ENCODE data around the gene INAFM2. TPM values are rescaled to one million over a fixed set of nuclear protein-coding genes. Genes with fewer than 3 reads are reported as not detected.

The INAFM2 gene
- polyA plus RNA-seq, 1 donor from 2014 or later, result 14.8 TPM

DNA sequence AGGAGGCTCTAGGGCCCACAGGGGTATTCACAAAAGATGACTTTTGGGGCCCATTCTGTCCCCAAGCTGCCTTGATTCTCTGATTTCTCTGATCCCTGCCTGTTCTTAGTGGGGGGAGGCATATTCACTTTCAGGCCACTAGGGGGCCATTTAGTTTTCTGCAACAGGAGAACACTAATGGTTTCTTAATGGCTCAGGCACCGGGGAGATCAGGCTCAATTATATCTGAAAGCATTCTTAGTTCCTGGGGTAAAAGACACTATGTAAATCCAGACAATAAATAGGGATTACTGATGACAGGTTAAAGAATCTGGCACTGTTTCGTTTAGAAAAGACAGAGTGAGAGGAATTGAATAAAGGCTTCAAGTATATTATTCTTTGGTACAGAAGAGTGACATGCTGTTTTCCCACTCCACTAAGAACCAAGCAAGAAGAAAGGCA, 2.5 kb upstream of the INAFM2 start:
- Histone ChIP-seq H4K20me1 (ENCODE audit: insufficient read depth) (no peaks in the 10 kb centered on the region), H3F3A (ENCODE audit: insufficient read depth, low read length, poor library complexity, severe bottlenecking) (no peaks in the 10 kb centered on the region), H3K9me2 (ENCODE audit: insufficient read depth, low read length) (no peaks in the 10 kb centered on the region), H3K9me3 (ENCODE audit: low read length) (no peaks in the 10 kb centered on the region), H3K9ac (ENCODE audit: low read length) (no peak overlapping the region), H3K27me3 (ENCODE audit: insufficient read depth, low read depth, low read length) (no peaks in the 10 kb centered on the region), H3K4me2 (ENCODE audit: low read length) (no peak overlapping the region), H3K36me3 (ENCODE audit: insufficient read depth, low read length) (no peaks in the 10 kb centered on the region), H2AFZ (ENCODE audit: low read depth, low read length) (no peak overlapping the region), H3K79me2 (replicated peaks; ENCODE audit: insufficient read depth, low read length) (peaks cover 6% of the 10 kb centered on the region), H3K27ac (ENCODE audit: low read length) (peak overlapping the region; percentile 68), H3K4me3 (ENCODE audit: low read length) (no peak overlapping the region)
- peak; percentile 57 for TF ChIP-seq POLR2AphosphoS5 (IDR thresholded peaks at IDR 0.05)
- TF ChIP-seq, protein P1, sequence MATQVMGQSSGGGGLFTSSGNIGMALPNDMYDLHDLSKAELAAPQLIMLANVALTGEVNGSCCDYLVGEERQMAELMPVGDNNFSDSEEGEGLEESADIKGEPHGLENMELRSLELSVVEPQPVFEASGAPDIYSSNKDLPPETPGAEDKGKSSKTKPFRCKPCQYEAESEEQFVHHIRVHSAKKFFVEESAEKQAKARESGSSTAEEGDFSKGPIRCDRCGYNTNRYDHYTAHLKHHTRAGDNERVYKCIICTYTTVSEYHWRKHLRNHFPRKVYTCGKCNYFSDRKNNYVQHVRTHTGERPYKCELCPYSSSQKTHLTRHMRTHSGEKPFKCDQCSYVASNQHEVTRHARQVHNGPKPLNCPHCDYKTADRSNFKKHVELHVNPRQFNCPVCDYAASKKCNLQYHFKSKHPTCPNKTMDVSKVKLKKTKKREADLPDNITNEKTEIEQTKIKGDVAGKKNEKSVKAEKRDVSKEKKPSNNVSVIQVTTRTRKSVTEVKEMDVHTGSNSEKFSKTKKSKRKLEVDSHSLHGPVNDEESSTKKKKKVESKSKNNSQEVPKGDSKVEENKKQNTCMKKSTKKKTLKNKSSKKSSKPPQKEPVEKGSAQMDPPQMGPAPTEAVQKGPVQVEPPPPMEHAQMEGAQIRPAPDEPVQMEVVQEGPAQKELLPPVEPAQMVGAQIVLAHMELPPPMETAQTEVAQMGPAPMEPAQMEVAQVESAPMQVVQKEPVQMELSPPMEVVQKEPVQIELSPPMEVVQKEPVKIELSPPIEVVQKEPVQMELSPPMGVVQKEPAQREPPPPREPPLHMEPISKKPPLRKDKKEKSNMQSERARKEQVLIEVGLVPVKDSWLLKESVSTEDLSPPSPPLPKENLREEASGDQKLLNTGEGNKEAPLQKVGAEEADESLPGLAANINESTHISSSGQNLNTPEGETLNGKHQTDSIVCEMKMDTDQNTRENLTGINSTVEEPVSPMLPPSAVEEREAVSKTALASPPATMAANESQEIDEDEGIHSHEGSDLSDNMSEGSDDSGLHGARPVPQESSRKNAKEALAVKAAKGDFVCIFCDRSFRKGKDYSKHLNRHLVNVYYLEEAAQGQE (IDR thresholded peaks at IDR 0.05; ENCODE audit: borderline replicate concordance), result peak; percentile 56
- no peak for TF ChIP-seq EZH2 (IDR thresholded peaks at IDR 0.05; ENCODE audit: borderline replicate concordance, insufficient read depth, low read length, poor library complexity, severe bottlenecking)
- no peak for TF ChIP-seq TAF1 (IDR thresholded peaks at IDR 0.05; ENCODE audit: low read depth)
- peak; percentile 73 for TF ChIP-seq EP300 (conservative IDR thresholded peaks at IDR 0.05; ENCODE audit: poor library complexity, severe bottlenecking)
- TF ChIP-seq SMC3 (conservative IDR thresholded peaks at IDR 0.05; ENCODE audit: poor library complexity), result peak; percentile 72
- no peak for TF ChIP-seq MXI1 (conservative IDR thresholded peaks at IDR 0.05; ENCODE audit: poor library complexity, severe bottlenecking)
- TF ChIP-seq RAD21 (conservative IDR thresholded peaks at IDR 0.05), result peak; percentile 56
- TF ChIP-seq, protein P2, sequence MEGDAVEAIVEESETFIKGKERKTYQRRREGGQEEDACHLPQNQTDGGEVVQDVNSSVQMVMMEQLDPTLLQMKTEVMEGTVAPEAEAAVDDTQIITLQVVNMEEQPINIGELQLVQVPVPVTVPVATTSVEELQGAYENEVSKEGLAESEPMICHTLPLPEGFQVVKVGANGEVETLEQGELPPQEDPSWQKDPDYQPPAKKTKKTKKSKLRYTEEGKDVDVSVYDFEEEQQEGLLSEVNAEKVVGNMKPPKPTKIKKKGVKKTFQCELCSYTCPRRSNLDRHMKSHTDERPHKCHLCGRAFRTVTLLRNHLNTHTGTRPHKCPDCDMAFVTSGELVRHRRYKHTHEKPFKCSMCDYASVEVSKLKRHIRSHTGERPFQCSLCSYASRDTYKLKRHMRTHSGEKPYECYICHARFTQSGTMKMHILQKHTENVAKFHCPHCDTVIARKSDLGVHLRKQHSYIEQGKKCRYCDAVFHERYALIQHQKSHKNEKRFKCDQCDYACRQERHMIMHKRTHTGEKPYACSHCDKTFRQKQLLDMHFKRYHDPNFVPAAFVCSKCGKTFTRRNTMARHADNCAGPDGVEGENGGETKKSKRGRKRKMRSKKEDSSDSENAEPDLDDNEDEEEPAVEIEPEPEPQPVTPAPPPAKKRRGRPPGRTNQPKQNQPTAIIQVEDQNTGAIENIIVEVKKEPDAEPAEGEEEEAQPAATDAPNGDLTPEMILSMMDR (IDR thresholded peaks at IDR 0.05; ENCODE audit: poor library complexity, severe bottlenecking), result peak; percentile 87

DNA sequence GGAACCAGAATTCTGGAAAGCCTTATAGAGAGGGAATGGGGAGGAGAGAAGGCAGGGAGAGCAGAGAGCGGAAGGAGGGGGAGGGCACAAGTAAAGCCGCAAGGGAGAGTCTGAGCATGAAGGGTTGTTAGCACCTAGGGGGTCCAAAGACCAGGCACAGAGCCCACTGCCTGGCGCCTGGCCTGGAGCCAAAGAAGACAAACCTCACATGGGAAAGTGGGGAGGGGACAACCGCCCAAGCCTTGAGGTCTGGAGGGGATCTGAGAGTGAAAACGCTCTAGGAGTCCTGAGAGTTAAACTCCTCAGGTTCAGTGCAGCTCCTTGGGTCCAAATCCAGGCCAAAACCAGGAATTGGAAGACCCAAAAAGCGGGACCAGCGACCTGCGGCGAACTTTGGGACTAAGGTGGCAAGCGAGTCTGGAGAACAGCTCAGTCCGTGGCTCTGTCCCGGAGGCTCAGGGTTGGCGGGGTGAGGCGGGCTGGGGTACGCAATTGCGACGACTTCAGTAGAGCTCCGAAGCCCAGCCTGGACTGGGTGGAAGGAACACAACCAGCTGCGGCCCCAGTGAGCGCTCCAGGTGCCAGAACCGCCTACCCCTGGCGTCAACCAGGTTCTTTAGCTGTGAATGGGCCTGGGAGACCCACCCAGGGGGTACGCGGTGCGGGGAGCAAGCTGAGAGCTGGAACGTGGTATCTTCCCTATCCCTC, 807 bp upstream of the INAFM2 start:
- Histone ChIP-seq H2AFZ (ENCODE audit: low read depth, low read length) (no peak overlapping the region), H3F3A (ENCODE audit: insufficient read depth, low read length, poor library complexity, severe bottlenecking) (no peaks in the 10 kb centered on the region), H3K9ac (ENCODE audit: low read length) (peak overlapping the region; percentile 53), H3K4me2 (ENCODE audit: low read length) (peak overlapping the region; percentile 46), H3K36me3 (ENCODE audit: insufficient read depth, low read length) (no peaks in the 10 kb centered on the region), H3K9me2 (ENCODE audit: insufficient read depth, low read length) (no peaks in the 10 kb centered on the region), H3K4me3 (ENCODE audit: low read length) (peak overlapping the region; percentile 62), H3K27ac (ENCODE audit: low read length) (peak overlapping the region; percentile 68), H3K9me3 (ENCODE audit: low read length) (no peaks in the 10 kb centered on the region), H3K79me2 (replicated peaks; ENCODE audit: insufficient read depth, low read length) (peaks cover 6% of the 10 kb centered on the region), H4K20me1 (ENCODE audit: insufficient read depth) (no peaks in the 10 kb centered on the region), H3K27me3 (ENCODE audit: insufficient read depth, low read depth, low read length) (no peaks in the 10 kb centered on the region)
- no peak for TF ChIP-seq MXI1 (conservative IDR thresholded peaks at IDR 0.05; ENCODE audit: poor library complexity, severe bottlenecking)
- TF ChIP-seq, protein P1 (IDR thresholded peaks at IDR 0.05; ENCODE audit: borderline replicate concordance), result no peak
- no peak for TF ChIP-seq EZH2 (IDR thresholded peaks at IDR 0.05; ENCODE audit: borderline replicate concordance, insufficient read depth, low read length, poor library complexity, severe bottlenecking)
- TF ChIP-seq, protein P2 (IDR thresholded peaks at IDR 0.05; ENCODE audit: poor library complexity, severe bottlenecking), result no peak
- TF ChIP-seq SMC3 (conservative IDR thresholded peaks at IDR 0.05; ENCODE audit: poor library complexity), result no peak
- TF ChIP-seq RAD21 (conservative IDR thresholded peaks at IDR 0.05), result no peak
- no peak for TF ChIP-seq POLR2AphosphoS5 (IDR thresholded peaks at IDR 0.05)
- no peak for TF ChIP-seq TAF1 (IDR thresholded peaks at IDR 0.05; ENCODE audit: low read depth)
- TF ChIP-seq EP300 (conservative IDR thresholded peaks at IDR 0.05; ENCODE audit: poor library complexity, severe bottlenecking), result no peak
